HG02571 (cell line): ENCODE results near the gene FBXL13.
"Not testable (repeated sequence)": the region's sequence is repeated elsewhere in the genome, so short reads cannot be mapped to it uniquely, and the experiment has no call there.

Source experiments
- ATAC-seq: cut with Tn5 transposase; IDR thresholded peaks from one replicate; pipeline ENCODE4 v1.9.1; 2021; ENCODE audit warnings: mild to moderate bottlenecking, moderate library complexity; ENCODE audit not compliant: unreplicated experiment

The FBXL13 gene

DNA sequence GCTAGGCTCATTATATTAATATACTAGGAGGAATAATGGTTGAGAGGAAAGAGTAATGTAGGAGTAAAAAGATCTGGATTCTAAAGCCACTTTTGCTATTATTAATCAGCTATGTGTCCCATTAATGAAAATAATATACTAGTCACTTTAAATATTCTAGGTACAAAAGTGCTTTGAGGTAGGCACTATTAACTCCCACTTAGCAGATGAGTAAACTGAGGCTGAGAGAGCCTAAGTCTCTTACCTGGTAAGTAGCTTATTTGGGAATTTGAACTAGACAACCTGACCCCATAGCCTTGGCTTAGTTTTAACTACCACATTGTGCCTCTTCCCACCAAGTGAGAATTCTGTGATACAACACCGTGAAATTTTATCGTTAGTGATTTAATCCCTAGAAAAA lies 6.3 kb upstream of the FBXL13 start:
- no peak for ATAC-seq

DNA sequence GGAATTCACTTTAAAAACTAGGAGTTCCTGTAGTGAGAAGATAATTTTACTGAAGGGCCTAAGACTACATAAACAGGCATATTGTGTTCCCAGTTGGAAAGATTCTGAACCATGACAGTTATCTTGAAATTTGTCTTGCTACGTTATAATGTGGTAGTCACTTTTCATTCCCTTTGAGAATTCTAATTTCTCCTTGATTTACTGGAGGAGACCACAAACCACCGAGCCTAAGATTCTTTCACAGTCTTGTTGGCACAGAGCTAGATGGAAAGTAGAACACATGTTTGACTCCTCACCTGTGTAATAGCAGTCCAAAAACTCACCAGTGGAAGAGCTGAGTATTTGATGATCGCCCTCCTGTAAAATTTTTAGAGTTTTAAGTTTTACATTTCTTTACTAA lies 5.2 kb upstream of the FBXL13 start:
- no peak for ATAC-seq

DNA sequence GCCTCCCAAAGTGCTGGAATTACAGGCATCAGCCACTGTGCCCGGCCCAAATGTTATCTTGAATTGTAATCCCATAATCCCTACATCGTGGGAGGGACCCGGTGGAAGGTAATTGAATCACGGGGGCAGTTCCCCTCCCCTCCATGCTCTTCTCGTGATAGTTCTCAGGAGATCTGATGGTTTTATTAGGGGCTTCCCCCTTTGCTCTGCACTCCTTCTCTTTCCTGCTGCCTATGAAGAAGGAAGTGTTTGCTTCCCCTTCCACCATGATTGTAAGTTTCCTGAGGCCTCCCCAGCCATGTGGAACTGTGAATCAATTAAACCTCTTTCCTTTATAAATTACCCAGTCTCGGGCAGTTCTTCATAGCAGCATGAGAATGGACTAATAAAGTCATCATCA lies 3.6 kb upstream of the FBXL13 start:
- ATAC-seq = not testable (repeated sequence)

DNA sequence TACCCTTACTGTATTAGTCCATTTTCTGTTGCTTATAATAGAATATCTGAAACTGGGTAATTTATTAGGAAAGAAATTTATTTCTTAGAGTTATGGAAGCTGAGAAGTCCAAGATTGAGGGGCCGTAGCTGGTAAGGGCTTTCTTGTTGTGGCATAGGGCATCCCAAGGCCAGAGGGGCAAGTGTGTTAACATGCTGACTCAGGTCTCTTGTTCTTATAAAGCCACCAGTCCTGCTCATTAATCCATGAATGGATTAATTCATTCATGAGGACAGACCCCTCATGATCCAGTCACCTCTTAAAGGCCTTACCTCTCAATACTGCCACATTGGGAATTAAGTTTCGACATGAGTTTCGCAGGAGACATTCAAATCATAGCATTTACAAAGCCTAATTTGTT lies 2.7 kb upstream of the FBXL13 start:
- no peak for ATAC-seq

DNA sequence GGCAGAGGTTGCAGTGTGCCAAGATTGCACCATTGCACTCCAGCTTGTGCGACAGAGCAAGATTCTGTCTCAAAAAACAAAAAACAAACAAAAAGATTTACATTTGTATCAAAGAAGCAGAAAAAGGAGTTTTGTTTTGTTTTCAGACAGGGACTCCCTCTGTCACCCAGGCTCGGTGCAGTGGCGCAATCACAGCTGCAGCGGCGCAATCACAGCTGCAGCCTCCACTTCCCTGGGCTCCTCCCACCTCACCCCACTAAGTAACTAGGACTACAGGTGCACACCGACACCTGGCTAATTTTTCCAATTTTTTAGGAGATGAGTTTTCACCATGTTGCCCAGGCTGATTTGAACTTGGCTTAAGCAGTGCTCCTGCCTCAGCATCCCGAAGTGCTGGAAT lies 2.2 kb upstream of the FBXL13 start:
- ATAC-seq = no peak

DNA sequence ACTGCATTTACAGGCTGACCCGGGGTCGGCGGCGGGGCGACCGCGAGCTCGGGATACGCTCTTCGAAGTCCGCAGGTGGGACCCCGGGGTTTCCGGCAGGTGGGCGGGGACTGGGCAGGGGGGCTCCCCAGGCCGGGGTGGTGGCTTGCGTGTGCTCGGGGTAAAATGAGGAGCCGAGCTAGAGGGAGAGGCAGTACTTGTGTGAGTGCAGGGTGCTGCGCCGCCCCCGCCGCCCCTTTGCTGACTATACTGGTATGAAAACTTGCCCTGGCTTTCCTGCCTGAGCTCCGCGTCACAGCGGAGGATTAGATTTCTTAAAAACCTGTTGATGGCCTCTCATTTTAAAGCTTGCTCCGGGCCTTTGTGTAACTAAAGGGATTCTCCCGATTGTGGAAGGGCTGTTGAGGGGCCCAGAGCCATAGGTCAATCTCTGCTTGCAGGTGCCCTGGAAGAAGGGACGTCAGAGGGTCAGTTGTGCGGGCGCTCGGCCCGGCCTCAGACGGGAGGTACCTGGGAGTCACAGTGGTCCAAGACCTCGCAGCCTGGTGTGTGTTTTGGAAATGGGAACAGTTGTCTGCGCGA lies 832 bp upstream of the FBXL13 start:
- ATAC-seq = peak; percentile 45

DNA sequence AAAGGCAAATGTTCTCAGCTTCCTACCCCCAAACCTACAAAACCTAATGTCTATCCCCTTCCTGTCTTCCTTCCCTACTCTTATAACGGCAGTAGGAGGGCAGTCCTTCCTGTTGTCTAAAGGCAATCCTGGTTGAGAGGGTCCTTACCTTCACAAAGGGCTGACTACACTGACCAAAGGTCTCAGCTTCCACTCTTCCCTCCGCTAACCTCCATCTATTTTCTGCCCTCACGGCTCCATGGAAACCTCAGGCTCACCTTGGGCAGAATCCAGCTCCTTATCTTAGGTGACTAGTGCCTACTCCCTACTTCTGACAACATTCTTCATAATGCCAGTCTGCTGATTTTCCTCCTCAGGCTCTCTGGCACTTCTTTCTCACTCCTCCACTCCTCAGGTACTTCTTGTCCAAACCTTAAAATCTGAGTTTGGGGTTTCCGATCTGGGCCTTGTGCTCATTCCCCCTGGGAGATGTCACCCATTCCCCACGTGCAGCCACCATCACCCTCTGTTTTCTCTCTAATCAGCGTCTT lies 542 bp downstream of the FBXL13 start:
- ATAC-seq = no peak

DNA sequence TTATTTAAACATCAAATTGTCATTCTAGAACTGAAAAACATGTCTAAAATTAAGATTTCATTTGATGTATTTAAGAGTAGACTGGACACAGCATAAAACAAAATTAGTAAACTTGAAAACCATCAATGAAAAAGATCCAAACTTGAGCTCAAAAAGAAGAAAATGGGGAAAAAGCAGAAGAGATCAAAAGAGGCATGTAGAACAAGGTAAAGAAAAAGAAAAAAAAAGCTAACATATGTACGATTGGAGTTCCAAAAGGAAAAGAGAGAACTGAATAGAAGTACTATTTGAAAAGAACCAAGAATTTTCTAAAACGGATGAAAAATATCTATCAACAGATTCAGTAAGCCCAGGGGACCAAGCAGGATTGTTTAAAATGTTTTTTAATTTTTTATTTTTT lies 3.6 kb downstream of the FBXL13 start:
- ATAC-seq = no peak

DNA sequence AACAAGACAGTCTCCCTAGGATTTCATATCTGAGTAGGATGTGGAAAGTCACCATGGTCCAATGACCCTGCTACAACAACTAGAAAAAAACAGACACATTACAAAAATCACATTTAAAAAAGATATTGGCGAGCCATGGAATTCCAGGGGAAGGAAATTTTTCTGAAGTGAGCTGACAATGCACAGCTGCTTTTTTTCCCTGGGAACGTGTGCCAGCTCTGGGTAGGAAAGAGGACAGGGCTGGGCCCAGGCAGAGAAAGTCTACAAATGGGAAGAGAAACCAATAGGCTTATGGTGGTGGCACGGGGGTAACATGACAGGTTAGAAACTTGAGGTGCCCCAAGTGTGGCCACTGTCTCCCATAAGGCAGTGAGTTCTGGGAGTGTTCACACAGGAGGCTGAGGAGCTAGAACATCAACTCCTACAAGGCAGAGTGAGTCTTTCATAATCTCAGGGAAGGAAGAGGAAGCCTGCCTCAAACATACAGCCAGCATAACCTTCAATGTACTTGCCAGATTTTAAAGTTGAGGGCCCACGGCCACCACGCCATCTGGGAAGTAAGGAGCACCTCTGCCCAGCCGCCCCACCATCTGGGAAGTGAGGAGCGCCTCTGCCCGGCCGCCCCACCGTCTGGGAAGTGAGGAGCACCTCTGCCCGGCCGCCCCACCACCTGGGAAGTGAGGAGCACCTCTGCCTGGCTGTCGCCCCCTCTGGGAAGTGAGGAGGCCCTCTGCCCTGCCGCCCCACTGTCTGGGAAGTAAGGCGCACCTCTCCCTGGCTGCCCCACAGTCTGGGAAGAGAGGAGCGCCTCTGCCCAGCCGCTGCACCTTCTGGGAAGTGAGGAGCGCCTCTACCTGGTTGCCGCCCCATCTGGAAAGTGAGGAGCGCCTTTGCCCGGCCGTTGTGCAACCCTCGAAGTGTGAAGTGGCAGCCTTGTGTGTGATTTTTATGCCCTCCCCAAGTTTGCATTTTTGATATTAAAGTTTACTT lies 5.9 kb downstream of the FBXL13 start:
- ATAC-seq = no peak

DNA sequence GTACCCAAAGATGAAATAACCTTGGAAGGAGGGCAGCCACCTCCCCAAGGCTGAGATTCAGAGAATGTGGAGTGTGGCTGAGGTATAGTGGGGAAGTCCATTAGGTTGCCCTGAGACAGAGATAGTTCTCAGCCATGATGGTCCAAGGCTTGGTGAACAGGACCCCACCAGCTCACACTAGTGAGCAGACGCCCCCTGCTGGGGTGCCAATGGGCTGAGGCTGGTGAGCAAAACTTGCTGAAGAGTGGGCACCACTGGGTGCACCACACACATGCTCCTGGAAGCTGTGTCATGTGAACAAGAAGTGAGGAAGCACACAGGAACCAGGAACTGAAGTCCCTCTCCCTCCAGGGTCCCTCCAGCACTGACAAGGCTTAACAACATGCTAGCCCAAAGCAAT lies 8.9 kb downstream of the FBXL13 start:
- no peak for ATAC-seq

DNA sequence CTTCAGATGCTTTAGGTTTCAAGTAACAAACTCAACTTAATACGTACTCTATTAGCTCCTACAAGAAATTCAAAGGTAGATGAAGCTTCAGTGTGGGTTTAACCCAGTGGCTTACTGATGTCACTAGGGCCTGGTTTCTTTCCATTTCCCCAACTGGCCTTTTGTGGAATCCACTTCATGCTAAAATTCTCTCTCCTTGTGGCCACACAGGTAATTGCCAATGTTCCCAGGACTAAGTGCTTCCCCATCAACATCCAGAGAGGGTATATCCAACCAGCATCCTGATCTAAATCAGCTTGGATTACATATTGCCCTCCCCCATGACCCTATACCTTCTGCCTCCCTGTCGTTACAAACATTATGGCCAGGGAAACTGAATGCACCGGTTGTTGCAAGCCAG lies 10.7 kb downstream of the FBXL13 start:
- ATAC-seq = no peak

DNA sequence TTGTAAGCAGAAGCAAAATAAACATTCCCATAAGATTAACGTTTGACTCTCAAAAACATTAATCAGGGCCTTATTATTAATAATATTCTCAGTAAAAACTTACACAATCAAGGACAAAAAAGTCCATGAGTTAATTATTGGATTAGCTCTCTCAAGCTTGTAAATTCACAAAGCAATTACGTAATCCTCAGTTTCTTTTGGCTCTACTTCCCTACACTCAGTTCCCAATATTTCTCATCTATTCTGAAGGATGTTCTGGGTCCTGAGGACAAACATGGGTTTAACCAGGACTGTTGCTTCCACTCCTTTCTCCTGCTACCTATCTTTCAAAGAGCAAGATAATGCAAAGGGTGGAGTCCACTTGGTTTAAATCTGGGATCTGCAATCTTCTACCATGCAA lies 15.1 kb downstream of the FBXL13 start:
- no peak for ATAC-seq

DNA sequence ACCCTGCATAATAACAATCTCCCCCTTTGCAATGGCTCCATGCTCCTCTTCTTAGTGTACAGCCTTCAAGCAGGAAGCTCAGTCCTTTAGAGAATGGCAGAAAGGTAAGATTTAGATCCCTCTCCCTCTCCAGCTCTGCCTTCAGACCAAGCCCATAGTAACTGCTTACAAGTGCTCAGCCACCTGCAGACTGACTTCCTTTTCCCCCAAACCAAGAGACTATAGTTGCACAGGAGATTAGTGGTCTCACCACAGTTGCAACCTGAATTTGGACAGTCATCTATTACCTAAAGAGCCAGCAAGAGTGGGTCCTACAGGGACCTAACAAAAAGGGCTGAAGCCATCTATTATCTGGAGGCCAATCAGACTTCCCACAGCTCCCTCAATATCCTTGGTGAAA lies 16.5 kb downstream of the FBXL13 start:
- no peak for ATAC-seq

DNA sequence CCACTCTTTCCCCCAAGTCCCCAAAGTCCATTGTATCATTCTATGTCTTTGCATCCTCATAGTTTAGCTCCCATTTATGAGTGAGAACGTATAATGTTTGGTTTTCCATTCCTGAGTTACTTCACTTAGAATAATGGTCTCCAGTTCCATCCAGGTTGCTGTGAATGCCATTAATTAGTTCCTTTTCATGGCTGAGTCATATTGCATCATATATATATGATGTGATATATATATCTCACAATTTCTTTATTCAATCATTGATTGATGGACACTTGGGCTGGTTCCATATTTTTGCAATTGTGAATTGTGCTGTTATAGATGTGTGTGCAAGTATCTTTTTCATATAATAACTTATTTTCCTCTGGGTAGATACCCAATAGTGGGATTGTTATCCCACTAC lies 18.6 kb downstream of the FBXL13 start:
- not testable (repeated sequence) for ATAC-seq

DNA sequence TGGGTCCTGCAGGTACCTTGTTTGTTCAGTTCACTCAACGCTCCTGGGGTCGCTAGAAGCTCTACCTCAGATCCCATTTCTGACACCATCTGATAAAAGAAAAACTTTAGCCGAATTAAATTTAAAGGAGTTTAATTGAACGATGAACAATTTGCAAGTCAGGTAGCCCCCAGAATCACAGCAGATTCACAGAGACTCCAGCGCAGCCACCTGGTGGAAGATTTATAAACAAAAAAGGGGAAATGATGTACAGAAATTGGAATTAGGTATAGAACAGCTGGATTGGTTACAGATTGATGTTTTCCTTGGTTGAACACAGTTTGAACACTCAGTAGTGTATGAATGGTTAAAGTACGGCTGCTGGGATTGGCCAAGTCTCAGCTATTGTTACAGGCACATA lies 23.1 kb downstream of the FBXL13 start:
- ATAC-seq = no peak

DNA sequence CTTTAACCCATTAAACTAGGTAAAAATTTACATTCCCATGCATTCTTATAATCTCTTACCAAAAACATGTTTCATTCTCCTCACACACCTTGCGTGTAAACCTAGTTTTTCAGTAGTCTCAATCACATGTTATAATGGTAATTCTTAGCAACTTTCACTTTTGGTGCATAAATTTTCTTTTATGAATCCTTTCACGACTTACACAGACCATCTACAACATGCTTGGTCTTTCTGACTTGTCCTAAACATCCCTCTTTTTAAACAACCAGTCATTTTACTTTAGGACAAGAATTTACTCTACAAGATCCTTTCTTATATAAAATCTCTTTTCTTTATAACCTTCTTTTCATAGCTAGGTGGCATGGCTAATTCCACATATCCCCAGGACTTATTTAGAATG lies 25.8 kb downstream of the FBXL13 start:
- no peak for ATAC-seq

DNA sequence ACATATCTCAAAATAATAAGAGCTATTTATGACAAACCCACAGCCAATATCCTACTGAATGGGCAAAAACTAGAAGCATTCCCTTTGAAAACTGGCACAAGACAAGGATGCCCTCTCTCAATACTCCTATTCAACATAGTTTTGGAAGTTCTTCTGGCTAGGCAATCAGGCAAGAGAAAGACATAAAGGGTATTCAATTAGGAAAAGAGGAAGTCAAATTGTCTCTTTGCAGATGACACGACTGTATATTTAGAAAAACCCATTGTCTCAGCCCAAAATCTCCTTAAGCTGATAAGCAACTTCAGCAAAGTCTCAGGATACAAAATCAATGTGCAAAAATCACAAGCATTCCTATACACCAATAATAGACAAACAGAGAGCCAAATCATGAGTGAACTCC lies 32.8 kb downstream of the FBXL13 start:
- not testable (repeated sequence) for ATAC-seq

DNA sequence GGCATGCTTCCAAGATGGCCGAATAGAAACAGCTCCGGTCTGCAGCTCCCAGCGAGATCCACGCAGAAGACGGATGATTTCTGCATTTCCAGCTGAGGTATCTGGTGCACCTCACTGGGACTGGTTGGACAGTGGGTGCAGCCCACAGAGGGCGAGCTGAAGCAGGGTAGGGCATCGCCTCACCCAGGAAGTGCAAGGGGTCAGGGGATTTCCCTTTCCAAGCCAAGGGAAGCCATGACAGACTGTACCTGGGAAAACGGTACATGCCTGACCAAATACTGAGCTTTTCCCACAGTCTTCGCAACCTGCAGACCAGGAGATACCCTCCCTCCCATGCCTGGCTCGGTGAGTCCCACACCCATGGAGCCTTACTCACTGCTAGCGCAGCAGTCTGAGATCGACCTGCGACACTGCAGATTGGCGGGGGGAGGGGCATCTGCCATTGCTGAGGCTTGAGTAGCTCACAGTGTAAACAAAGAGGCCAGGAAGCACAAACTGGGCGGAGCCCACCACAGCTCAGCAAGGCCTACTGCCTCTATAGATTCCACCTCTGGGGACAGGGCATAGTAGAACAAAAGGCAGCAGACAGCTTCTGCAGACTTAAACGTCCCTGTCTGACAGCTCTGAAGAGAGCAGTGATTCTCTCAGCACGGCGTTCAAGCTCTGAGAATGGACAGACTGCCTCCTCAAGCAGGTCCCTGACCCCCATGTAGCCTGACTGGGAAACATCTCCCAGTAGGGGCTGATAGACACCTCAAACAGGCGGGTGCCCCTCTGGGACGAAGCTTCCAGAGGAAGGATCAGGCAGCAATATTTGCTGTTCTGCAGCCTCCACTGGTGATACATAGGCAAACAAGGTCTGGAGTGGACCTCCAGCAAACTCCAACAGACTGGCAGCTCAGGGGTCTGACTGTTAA lies 36.5 kb downstream of the FBXL13 start:
- not testable (repeated sequence) for ATAC-seq

DNA sequence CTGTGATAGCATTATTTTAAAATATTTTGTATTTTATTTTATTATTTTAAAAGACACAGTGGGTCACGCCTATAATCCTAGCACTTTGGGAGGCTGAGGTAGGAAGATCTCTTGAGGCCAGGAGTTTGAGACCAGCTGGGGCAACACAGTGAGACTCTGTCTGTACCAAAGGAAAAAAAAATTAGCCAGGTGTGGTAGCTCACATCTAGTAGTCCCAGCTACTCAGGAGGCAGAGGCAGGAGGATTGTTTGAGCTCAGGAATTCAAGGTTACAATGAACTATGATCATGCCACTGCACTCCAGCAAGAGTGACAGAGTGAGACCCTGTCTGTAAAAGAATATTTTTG lies 37.1 kb downstream of the FBXL13 start:
- no peak for ATAC-seq

DNA sequence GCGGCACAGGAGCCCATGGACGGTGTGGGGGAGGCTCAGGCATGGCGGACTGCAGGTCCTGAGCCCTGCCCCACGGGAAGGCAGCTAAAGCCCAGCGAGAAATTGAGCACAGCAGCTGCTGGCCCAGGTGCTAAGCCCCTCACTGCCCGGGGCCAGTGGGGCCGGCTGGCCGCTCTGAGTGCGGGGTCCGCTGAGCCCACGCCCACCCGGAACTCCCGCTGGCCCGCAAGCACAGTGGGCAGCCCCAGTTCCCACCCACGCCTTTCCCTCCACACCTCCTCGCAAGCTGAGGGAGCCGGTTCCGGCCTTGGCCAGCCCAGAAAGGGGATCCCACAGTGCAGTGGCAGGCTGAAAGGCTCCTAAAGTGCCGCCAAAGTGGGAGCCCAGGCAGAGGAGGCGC lies 40.3 kb downstream of the FBXL13 start:
- ATAC-seq = not testable (repeated sequence)

DNA sequence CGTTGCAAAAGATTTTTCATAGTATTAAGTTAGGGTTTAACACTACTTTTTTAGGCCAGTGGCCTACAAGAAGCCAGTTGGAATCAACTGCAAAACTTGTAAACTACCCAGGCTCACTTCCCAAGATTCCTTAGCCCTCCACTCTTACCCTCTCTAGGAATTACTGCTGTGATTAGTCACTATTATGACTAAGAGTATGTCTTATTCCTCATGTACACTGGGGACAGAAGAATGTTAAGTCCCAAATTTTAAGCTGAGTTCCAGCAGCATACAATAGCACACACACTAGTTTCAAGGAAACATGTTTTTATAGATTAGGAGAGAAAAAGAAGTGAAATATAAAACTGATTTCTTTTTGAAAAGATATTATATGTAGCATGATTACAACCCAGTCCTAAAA lies 42.8 kb downstream of the FBXL13 start:
- ATAC-seq = no peak
